ENCODE results near the gene GRAMD4. TPM values are rescaled to one million over a fixed set of nuclear protein-coding genes. Genes with fewer than 3 reads are reported as not detected.
A peak's percentile ranks its signal among the peaks of the same experiment; 100 is the strongest.

Gene GRAMD4
- total RNA-seq, 1 donor: 18.1 TPM

DNA sequence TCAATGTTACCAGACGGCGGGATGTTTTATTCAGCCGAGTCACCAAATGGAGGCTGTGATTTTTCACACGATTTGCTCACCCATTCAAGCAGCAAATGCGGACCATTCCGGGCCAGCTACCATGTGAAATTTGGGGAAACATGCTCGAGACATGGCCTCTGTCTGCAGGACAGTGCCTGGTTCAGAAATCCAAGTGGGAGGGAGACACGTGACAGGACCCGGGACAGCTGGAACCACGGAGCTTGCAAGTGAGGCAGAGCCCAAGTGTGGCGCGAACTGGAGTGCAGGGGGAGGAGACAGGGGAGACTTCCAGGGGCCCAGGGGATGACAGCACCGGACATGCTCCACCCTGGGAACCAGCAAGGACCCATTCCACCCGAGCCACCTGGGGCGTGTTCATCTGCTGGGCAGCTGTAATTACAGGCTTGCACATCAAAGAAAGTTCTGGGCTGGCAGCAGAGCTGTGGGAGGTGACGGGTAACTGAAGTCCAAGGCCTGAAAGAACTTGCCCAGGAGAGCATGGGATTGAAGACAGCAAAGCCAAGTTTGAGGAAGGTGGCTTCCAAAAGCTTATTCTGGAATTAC is 101.4 kb downstream of the GRAMD4 start:
- TF ChIP-seq, protein P1, sequence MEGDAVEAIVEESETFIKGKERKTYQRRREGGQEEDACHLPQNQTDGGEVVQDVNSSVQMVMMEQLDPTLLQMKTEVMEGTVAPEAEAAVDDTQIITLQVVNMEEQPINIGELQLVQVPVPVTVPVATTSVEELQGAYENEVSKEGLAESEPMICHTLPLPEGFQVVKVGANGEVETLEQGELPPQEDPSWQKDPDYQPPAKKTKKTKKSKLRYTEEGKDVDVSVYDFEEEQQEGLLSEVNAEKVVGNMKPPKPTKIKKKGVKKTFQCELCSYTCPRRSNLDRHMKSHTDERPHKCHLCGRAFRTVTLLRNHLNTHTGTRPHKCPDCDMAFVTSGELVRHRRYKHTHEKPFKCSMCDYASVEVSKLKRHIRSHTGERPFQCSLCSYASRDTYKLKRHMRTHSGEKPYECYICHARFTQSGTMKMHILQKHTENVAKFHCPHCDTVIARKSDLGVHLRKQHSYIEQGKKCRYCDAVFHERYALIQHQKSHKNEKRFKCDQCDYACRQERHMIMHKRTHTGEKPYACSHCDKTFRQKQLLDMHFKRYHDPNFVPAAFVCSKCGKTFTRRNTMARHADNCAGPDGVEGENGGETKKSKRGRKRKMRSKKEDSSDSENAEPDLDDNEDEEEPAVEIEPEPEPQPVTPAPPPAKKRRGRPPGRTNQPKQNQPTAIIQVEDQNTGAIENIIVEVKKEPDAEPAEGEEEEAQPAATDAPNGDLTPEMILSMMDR (IDR thresholded peaks at IDR 0.05; ENCODE audit: insufficient read depth, low read depth, low read length): no peak
- DNase-seq (ENCODE audit: low read depth): no peak
- H3K4me3 ChIP-seq (ENCODE audit: low read depth, low read length): no peak overlapping the region

DNA sequence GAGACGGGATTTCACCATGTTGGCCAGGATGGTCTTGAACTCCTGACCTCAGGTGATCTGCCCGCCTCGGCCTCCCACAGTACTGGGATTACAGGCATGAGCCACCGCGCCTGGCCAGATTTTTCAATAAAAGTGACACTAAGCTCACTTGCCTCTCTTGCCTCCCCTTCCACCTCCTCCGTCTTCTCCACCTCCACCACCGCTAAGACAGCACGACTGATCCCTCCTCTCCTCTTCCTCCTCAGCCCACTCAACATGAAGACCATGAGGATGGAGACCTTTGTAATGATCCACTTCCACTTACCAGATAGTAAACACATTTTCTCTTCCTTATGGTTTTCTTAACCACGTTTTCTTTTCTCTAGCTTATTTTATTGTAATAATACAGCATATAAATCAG is 103.7 kb downstream of the GRAMD4 start:
- no peak for DNase-seq (ENCODE audit: low read depth)
- H3K4me3 ChIP-seq (ENCODE audit: low read depth, low read length): no peak overlapping the region
- TF ChIP-seq, protein P1 (IDR thresholded peaks at IDR 0.05; ENCODE audit: insufficient read depth, low read depth, low read length): no peak

DNA sequence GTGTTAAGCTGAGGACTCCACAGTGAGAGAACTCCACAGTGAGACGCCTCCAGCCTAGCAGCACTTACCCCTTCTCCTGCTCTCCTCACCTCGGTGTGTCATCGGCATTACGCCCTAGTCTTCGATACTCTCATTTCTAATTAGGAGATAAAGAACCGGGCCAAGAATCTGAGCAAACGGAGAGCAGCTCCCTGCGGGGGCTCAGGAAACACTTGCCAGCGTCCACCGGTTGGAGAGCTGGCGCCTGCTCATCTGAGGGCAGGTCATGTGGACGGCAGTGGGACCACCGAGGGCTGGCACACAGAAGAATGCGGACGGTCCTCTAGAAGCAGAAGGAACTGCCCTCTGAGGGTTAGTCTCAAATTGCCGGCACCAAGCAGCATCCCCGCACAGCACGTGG is 104.9 kb downstream of the GRAMD4 start:
- DNase-seq (ENCODE audit: low read depth): no peak
- no peak overlapping the region for H3K4me3 ChIP-seq (ENCODE audit: low read depth, low read length)
- TF ChIP-seq, protein P1 (IDR thresholded peaks at IDR 0.05; ENCODE audit: insufficient read depth, low read depth, low read length): no peak

DNA sequence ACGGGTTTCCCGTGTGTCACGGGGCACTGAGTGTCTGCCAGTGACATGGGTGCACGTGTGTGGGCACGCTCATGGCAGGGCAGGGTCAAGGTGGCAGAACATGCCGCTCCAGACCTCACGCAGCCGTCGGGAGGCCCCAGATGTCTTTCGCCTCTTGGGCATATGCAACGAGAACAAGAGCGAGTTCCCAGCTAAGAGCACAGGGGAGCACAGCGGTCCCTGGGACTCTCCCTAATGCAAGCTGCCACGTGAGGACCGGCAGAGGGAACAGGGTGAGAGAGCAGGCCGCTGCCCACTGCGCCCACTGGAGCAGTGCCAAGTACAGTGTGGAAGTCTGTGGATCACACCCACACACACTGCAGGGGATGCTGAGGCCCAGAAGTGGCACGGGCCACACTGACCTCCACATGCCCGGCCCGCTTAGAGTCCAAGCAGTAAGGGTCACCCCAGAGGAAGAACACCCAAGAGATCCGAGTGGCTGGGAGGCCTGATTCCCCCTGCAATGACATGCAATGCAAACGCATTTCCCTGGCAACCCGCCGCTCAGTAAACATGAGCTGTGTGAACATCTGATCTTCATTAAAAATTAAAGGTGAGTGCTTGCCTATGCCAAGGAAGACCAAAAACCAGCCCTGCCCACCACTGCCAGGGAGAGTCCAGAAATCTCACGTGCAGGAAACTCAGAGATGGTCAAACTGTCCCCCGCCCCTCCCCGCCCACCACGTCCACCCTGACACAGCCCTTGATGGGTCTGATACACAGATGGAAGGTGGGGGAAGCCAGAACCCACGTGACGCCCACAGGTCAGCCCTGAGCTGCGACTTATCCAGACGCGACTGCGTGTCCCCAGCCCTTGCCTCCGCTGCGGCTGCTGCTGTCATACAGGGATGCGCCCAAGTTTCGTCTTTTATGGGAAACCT is 106.1 kb downstream of the GRAMD4 start:
- peak; percentile 48 for DNase-seq (ENCODE audit: low read depth)
- no peak overlapping the region for H3K4me3 ChIP-seq (ENCODE audit: low read depth, low read length)
- TF ChIP-seq, protein P1 (IDR thresholded peaks at IDR 0.05; ENCODE audit: insufficient read depth, low read depth, low read length): no peak

DNA sequence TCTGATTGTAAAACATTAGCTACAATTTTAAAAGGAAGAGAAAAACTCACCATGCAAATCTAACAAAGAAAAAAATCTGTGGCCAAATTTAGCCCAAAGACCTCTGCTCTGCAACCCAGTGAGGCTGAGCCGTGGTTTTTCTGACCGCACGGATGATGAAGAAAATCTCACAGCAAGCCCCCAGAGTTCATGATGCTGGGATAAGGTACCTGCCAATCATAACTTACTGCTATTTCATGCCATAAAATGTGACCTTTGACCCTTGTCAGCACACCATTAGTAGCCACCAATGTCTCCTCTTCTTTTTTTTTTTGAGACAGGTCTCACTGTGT is 106.8 kb downstream of the GRAMD4 start:
- H3K4me3 ChIP-seq (ENCODE audit: low read depth, low read length): no peak overlapping the region
- TF ChIP-seq, protein P1 (IDR thresholded peaks at IDR 0.05; ENCODE audit: insufficient read depth, low read depth, low read length): no peak
- DNase-seq (ENCODE audit: low read depth): no peak

DNA sequence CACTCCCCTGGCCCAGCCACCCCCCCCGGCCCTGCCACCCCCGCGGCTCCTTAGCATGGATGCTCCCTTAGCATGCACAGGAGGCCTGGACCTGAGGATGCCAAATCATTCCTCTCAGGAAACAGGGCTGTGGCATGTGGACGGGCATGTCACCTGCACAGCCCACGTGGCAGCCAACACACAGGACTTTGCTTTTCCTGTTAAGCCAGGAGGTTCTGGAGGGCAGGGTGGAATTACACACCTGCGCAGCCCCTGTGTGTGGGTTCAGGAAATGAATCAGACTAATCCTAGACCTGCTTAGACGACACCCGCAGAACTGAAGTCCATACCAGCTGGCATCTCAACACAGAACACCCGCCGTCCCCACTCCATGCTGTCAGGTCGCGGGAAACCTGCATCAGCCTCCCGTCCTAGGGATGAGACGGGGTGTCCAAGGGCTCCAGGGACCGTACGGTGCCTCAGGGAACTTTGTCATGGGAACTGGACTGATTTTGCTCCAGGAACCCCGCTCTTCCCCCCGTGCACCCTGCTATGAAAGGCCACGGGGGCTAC is 107.7 kb downstream of the GRAMD4 start:
- H3K4me3 ChIP-seq (ENCODE audit: low read depth, low read length): no peak overlapping the region
- TF ChIP-seq, protein P1 (IDR thresholded peaks at IDR 0.05; ENCODE audit: insufficient read depth, low read depth, low read length): no peak
- no peak for DNase-seq (ENCODE audit: low read depth)

Data from fibroblast of villous mesenchyme (primary cell).